CD14-positive monocyte (primary cell): ENCODE measurements around the gene SULF2. TPM values are rescaled to one million over a fixed set of nuclear protein-coding genes. Genes with fewer than 3 reads are reported as not detected.
A peak's percentile ranks its signal among the peaks of the same experiment; 100 is the strongest.

Experiments used
- DNase-seq, 3 donors: peaks; one replicate each; pipeline ENCODE4 v3.0.0-alpha.2; 2011 to 2022
- H2AFZ ChIP-seq: 2 replicates; pipeline ENCODE4 v1.6.0; 2012; ENCODE audit warnings: mild to moderate bottlenecking, low read depth, low read length, inconsistent platforms; ENCODE audit not compliant: insufficient read depth, poor library complexity, severe bottlenecking
- H3K27ac ChIP-seq, 2 donors: 1 replicate in 1 of 2; 2 replicates in 1 of 2; pipeline ENCODE4 v1.5.1; 2012 to 2013; ENCODE audit warnings: low read length in 2 of 2, control low read depth in 1 of 2, inconsistent platforms in 1 of 2, low read depth in 1 of 2, mild to moderate bottlenecking in 1 of 2
- H3K27me3 ChIP-seq, 2 donors: one replicate each; pipeline versions ENCODE4 v1.6.0 to v1.6.1; 2011 to 2013; ENCODE audit warnings: low read length in 2 of 2; ENCODE audit not compliant: control insufficient read depth in 2 of 2, insufficient read depth in 2 of 2
- H3K36me3 ChIP-seq, 2 donors: replicated peaks in 1 of 2; 1 replicate in 1 of 2; 2 replicates in 1 of 2; pipeline versions ENCODE4 v1.5.1 to v1.6.1; 2012 to 2013; ENCODE audit warnings: low read length in 2 of 2, control low read depth in 1 of 2, inconsistent platforms in 1 of 2, mild to moderate bottlenecking in 1 of 2; ENCODE audit not compliant: insufficient read depth in 2 of 2, control insufficient read depth in 1 of 2
- H3K4me1 ChIP-seq, 2 donors: 1 replicate in 1 of 2; 2 replicates in 1 of 2; pipeline versions ENCODE4 v1.5.1 to v1.6.1; 2012 to 2013; ENCODE audit warnings: low read length in 2 of 2, control low read depth in 1 of 2, inconsistent platforms in 1 of 2, mild to moderate bottlenecking in 1 of 2, moderate library complexity in 1 of 2; ENCODE audit not compliant: insufficient read depth in 2 of 2, control insufficient read depth in 1 of 2
- H3K4me2 ChIP-seq: replicated peaks from 2 replicates; pipeline ENCODE3; 2012; ENCODE audit warnings: low read length, moderate library complexity, mild to moderate bottlenecking; ENCODE audit not compliant: poor library complexity, severe bottlenecking; ENCODE audit errors: extremely low read depth
- H3K4me3 ChIP-seq, 3 experiments: fragments of 200-600 bp in 1 of 3; sonication (generic) in 1 of 3; replicated peaks in 1 of 3; 1 replicate in 2 of 3; 2 replicates in 1 of 3; pipeline ENCODE4 v1.5.1; 2011 to 2013; ENCODE audit warnings: low read length in 3 of 3, mild to moderate bottlenecking in 3 of 3, control low read depth in 2 of 3, low read depth in 2 of 3, inconsistent platforms in 1 of 3, moderate library complexity in 1 of 3
- H3K79me2 ChIP-seq: 2 replicates; pipeline ENCODE4 v1.6.0; 2012; ENCODE audit warnings: mild to moderate bottlenecking, control low read depth, inconsistent platforms, low read length, moderate library complexity; ENCODE audit not compliant: insufficient read depth
- H3K9ac ChIP-seq: 2 replicates; pipeline ENCODE4 v1.6.0; 2017; ENCODE audit warnings: low read length, mild to moderate bottlenecking; ENCODE audit not compliant: insufficient read depth, poor library complexity, severe bottlenecking
- H3K9me3 ChIP-seq, 2 donors: replicated peaks in 1 of 2; 1 replicate in 1 of 2; 2 replicates in 1 of 2; pipeline versions ENCODE4 v1.5.1 to v1.6.1; 2012 to 2013; ENCODE audit warnings: low read length in 2 of 2, control low read depth in 1 of 2; ENCODE audit not compliant: control insufficient read depth in 1 of 2, insufficient read depth in 1 of 2
- H4K20me1 ChIP-seq: 2 replicates; pipeline ENCODE4 v1.6.0; 2012; ENCODE audit warnings: mild to moderate bottlenecking, low read length, control low read depth, moderate library complexity; ENCODE audit not compliant: insufficient read depth
- H3K27ac Mint-ChIP-seq, 7 donors: one replicate each; pipeline ENCODE4 v1.8.0; 2020; ENCODE audit warnings: mild to moderate bottlenecking in 7 of 7, mixed read lengths in 7 of 7, moderate library complexity in 6 of 7, inconsistent platforms in 2 of 7
- H3K27me3 Mint-ChIP-seq, 3 donors: one replicate each; pipeline ENCODE4 v1.8.0; 2021 to 2022; ENCODE audit warnings: low read depth in 3 of 3, mild to moderate bottlenecking in 3 of 3, mixed read lengths in 3 of 3, moderate library complexity in 3 of 3, inconsistent platforms in 1 of 3
- H3K36me3 Mint-ChIP-seq, 2 donors: one replicate each; pipeline ENCODE4 v1.8.0; 2020; ENCODE audit warnings: mixed read lengths in 2 of 2, inconsistent platforms in 1 of 2, mild to moderate bottlenecking in 1 of 2
- H3K4me1 Mint-ChIP-seq: one replicate; pipeline ENCODE4 v1.8.0; 2020; ENCODE audit warnings: mild to moderate bottlenecking, mixed read lengths
- H3K4me3 Mint-ChIP-seq, 2 donors: one replicate each; pipeline ENCODE4 v1.8.0; 2020; ENCODE audit warnings: mild to moderate bottlenecking in 2 of 2, mixed read lengths in 2 of 2, moderate library complexity in 1 of 2
- H3K9me3 Mint-ChIP-seq, 7 donors: one replicate each; pipeline ENCODE4 v1.8.0; 2020 to 2022; ENCODE audit warnings: mixed read lengths in 7 of 7, mild to moderate bottlenecking in 6 of 7, moderate library complexity in 6 of 7, inconsistent platforms in 2 of 7
- WGBS: methylation state at CpG from one replicate; pipeline ENCODE4 v1.1.5; 2013; ENCODE audit warnings: missing lambda C conversion rate; ENCODE audit not compliant: insufficient coverage; 5-methylcytosine and 5-hydroxymethylcytosine counted together
- intact Hi-C, 2 donors: fragments of 100-400 bp; cut with micrococcal nuclease; formaldehyde crosslinking; loops; one replicate each; pipeline versions ENCODE4 v1.15.0 to v1.15.1; 2023
- polyA plus RNA-seq, 3 donors: library from polyadenylated mRNA; depleted of rRNA in 1 of 3; unstranded in 2 of 3; stranded (reverse) in 1 of 3; fragments of 300-500 nt in 2 of 3; fragments of >200 nt in 1 of 3; fragmentation: Illumina TruSeq in 2 of 3; gene quantifications; 1 replicate in 2 of 3; 2 replicates in 1 of 3; pipeline ENCODE4 v1.2.3, GENCODE V29; 2012 to 2021
- TF ChIP-seq, protein P1 (sequence below): fragments of 200-600 bp; IDR thresholded peaks from one replicate; pipeline ENCODE4 v1.8.0; 2022; ENCODE audit warnings: antibody characterized with exemption, mild to moderate bottlenecking

Gene SULF2
- polyA plus RNA-seq, 3 donors, result 60.3 to 156 (median 75.5) TPM

DNA sequence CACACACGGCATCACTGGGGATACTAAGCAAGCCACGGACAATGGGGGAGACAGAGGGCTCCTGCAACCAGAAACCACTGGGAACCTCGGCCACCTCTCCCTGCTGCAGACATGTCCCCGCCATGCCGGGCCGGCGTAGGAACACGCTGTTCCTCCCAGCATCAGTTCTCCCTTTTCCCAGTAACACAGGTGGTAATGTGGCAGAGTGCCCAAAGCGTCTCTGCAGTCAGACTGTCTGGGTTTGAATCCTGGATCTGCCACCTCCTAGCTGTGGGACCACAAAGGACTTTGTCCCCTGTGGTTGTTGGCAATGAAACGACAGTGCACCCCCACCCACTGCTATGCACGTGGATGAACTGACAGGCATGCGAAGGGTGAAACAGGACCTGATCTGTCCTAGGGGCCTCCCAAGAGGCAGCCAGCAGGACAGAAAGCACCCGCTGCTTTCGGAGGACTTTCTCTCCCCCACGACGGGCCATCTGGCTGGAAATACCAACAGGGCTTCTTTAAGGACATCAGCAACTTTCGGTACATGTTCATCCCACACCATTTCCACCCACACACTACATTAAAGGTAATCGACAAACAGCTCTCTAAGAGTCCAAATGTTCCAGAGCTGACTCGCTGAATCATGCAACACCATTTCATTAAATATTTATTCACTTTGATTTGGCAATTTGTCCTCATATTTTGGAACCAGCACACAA, 74.1 kb downstream of the SULF2 start:
- no peak overlapping the region for H3K4me2 ChIP-seq
- Mint-ChIP-seq H3K36me3 (peaks cover 72 to 82% of the 10 kb centered on the region in 2 donors), H3K27me3 (peaks cover 0 to 3% (median 1%) of the 10 kb centered on the region in 3 donors), H3K4me1 (peaks cover 18% of the 10 kb centered on the region), H3K4me3 (no peak overlapping the region), H3K27ac (peak overlapping the region in 1 of 7 donors; percentile 54), H3K9me3 (no peaks in the 10 kb centered on the region)
- H3K36me3 ChIP-seq, result peaks cover 9 to 57% of the 10 kb centered on the region in 2 donors
- no peak for DNase-seq
- intact Hi-C loops, result no loop called here
- no peaks in the 10 kb centered on the region for H3K9me3 ChIP-seq
- peaks cover 100% of the 10 kb centered on the region for H4K20me1 ChIP-seq
- H3K27ac ChIP-seq, result no peak overlapping the region
- 63% methylated on average over 13 of the region's 19 CpGs for WGBS
- no peak overlapping the region for H3K9ac ChIP-seq
- H3K4me1 ChIP-seq, result peaks cover 3 to 13% of the 10 kb centered on the region in 2 donors
- H3K79me2 ChIP-seq, result no peaks in the 10 kb centered on the region
- TF ChIP-seq, protein P1, sequence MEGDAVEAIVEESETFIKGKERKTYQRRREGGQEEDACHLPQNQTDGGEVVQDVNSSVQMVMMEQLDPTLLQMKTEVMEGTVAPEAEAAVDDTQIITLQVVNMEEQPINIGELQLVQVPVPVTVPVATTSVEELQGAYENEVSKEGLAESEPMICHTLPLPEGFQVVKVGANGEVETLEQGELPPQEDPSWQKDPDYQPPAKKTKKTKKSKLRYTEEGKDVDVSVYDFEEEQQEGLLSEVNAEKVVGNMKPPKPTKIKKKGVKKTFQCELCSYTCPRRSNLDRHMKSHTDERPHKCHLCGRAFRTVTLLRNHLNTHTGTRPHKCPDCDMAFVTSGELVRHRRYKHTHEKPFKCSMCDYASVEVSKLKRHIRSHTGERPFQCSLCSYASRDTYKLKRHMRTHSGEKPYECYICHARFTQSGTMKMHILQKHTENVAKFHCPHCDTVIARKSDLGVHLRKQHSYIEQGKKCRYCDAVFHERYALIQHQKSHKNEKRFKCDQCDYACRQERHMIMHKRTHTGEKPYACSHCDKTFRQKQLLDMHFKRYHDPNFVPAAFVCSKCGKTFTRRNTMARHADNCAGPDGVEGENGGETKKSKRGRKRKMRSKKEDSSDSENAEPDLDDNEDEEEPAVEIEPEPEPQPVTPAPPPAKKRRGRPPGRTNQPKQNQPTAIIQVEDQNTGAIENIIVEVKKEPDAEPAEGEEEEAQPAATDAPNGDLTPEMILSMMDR, result no peak
- no peak overlapping the region for H2AFZ ChIP-seq
- no peaks in the 10 kb centered on the region for H3K27me3 ChIP-seq
- no peak overlapping the region for H3K4me3 ChIP-seq

DNA sequence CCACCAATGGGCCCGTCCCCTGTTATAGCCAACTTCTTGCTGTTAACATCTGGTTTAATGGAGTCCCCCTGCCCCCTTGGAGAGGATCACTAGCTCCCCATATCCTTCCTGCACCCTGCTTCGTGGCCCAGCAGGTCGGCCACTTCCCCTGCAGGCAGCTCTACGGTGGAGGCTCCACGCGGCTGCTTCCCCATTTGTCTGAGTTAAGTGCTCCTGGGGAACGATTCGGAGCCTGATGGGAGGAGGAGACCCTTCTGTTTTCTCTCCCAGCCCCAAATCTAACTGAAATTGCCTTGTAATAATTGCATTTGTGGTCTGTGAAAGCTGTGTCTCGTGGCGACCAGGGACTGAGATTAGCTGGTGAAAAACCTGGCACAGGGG, 74.6 kb downstream of the SULF2 start:
- Histone ChIP-seq H3K79me2 (no peaks in the 10 kb centered on the region), H3K4me2 (no peak overlapping the region), H3K36me3 (peaks cover 12 to 58% of the 10 kb centered on the region in 2 donors), H3K27me3 (no peaks in the 10 kb centered on the region), H3K4me1 (peaks cover 3 to 13% of the 10 kb centered on the region in 2 donors), H4K20me1 (peaks cover 100% of the 10 kb centered on the region), H3K9me3 (no peaks in the 10 kb centered on the region), H3K9ac (no peak overlapping the region), H3K4me3 (no peak overlapping the region), H2AFZ (no peak overlapping the region), H3K27ac (no peak overlapping the region)
- DNase-seq, result peak in 1 of 3 donors; percentile 24
- H3K27me3 Mint-ChIP-seq, result peaks cover 0 to 3% (median 1%) of the 10 kb centered on the region in 3 donors
- H3K9me3 Mint-ChIP-seq, result no peaks in the 10 kb centered on the region
- peaks cover 75 to 84% of the 10 kb centered on the region in 2 donors for H3K36me3 Mint-ChIP-seq
- peak overlapping the region in 2 of 7 donors; percentile 15 to 54 for H3K27ac Mint-ChIP-seq
- TF ChIP-seq, protein P1, result no peak
- H3K4me3 Mint-ChIP-seq, result no peak overlapping the region
- H3K4me1 Mint-ChIP-seq, result peaks cover 18% of the 10 kb centered on the region
- intact Hi-C loops, result no loop called here
- WGBS, result 0% methylated on average over 4 of the region's 10 CpGs
